SH-SY5Y (cell line): Measurements from ENCODE around the gene CCDC85A.

ENCODE experiments used
- GATA2 ChIP-seq: IDR thresholded peaks from 2 replicates; pipeline ENCODE4 v1.6.1; 2011; ENCODE audit warnings: mild to moderate bottlenecking, low read depth, low read length
- GATA3 ChIP-seq: IDR thresholded peaks from 2 replicates; pipeline ENCODE4 v1.6.1; 2011; ENCODE audit warnings: low read depth, mild to moderate bottlenecking, low read length, moderate library complexity

- no peak for TF ChIP-seq GATA3
- TF ChIP-seq GATA2 = no peak
Observed at GRCh38 chr2:56169521-56169920, 14.3 kb upstream of the CCDC85A start.
